Gastroesophageal sphincter (tissue), 3 donors: ENCODE data around the gene RHOT1.

Experiments
- CTCF ChIP-seq, 4 experiments: fragments of 200-600 bp in 2 of 4; fragments of 450-650 bp in 2 of 4; sonication (generic) in 1 of 4; IDR thresholded peaks; one replicate each; pipeline ENCODE4 v1.5.1; 2017 to 2019; ENCODE audit warnings: antibody characterized with exemption in 4 of 4, mild to moderate bottlenecking in 2 of 4, moderate library complexity in 2 of 4
- EP300 ChIP-seq: sonication (generic); formaldehyde crosslinking; IDR thresholded peaks from one replicate; pipeline ENCODE4 v1.6.1; 2017; ENCODE audit warnings: antibody characterized with exemption, mild to moderate bottlenecking
- POLR2A ChIP-seq, 2 donors: fragments of 450-650 bp; IDR thresholded peaks; one replicate each; pipeline ENCODE4 v1.6.1; 2017; ENCODE audit warnings: antibody characterized with exemption in 2 of 2, mild to moderate bottlenecking in 2 of 2, moderate library complexity in 1 of 2
- POLR2AphosphoS5 ChIP-seq: sonication (generic); formaldehyde crosslinking; IDR thresholded peaks from one replicate; pipeline ENCODE4 v1.6.1; 2017; ENCODE audit warnings: antibody characterized with exemption

- TF ChIP-seq CTCF (IDR thresholded peaks at IDR 0.05) = no peak
- TF ChIP-seq POLR2AphosphoS5 = no peak
- TF ChIP-seq POLR2A (IDR thresholded peaks at IDR 0.05) = no peak
- no peak for TF ChIP-seq EP300
These were observed 125.4 kb downstream of the RHOT1 start for GRCh38 chr17:32267690-32268205.
